Measurements from ENCODE around the gene RFC2.
A peak's percentile ranks its signal among the peaks of the same experiment; 100 is the strongest.
"Not testable (repeated sequence)": the region's sequence is repeated elsewhere in the genome, so short reads cannot be mapped to it uniquely, and the experiment has no call there.

The RFC2 gene

GRCh38 chr7:74282748-74283459 lies 28.7 kb upstream of the RFC2 start:
- DNase-seq, result peak in 1 of 14 donors; percentile 40

- no peak for DNase-seq
Measured at GRCh38 chr7:74280985-74281384, 26.8 kb upstream of the RFC2 start.

GRCh38 chr7:74277636-74278035 lies 23.4 kb upstream of the RFC2 start:
- no peak for DNase-seq

- no peak for DNase-seq
Measured at GRCh38 chr7:74275401-74275881, 21.2 kb upstream of the RFC2 start.

GRCh38 chr7:74272305-74273038 lies 18.3 kb upstream of the RFC2 start:
- peak in 10 of 14 donors; percentile 16 to 71 (median 51) for DNase-seq

GRCh38 chr7:74271742-74272141 lies 17.5 kb upstream of the RFC2 start:
- DNase-seq, result no peak

GRCh38 chr7:74269757-74270277 lies 15.6 kb upstream of the RFC2 start:
- peak in 8 of 14 donors; percentile 10 to 57 (median 46) for DNase-seq

GRCh38 chr7:74267756-74268565 lies 13.8 kb upstream of the RFC2 start:
- no peak for DNase-seq

- no peak for DNase-seq
Measured at GRCh38 chr7:74266191-74266963, 12.2 kb upstream of the RFC2 start.

- DNase-seq, result no peak
Measured at GRCh38 chr7:74263399-74264120, 9.4 kb upstream of the RFC2 start.

- no peak for DNase-seq
Measured at GRCh38 chr7:74262639-74263398, 8.6 kb upstream of the RFC2 start.

- no peak for DNase-seq
Measured at GRCh38 chr7:74258639-74259038, 4.4 kb upstream of the RFC2 start.

GRCh38 chr7:74256491-74257408 lies 2.6 kb upstream of the RFC2 start:
- peak in 1 of 14 donors; percentile 10 for DNase-seq

- DNase-seq, result not testable (repeated sequence)
Measured at GRCh38 chr7:74255461-74255860, 1.3 kb upstream of the RFC2 start.

- DNase-seq, result no peak
Measured at GRCh38 chr7:74254858-74255379, 720 bp upstream of the RFC2 start.

GRCh38 chr7:74253835-74254128 lies 417 bp downstream of the RFC2 start:
- DNase-seq, result no peak

- DNase-seq, result no peak
Measured at GRCh38 chr7:74253331-74253730, 868 bp downstream of the RFC2 start.

- no peak for DNase-seq
Measured at GRCh38 chr7:74252893-74253292, 1.3 kb downstream of the RFC2 start.

- not testable (repeated sequence) for DNase-seq
Measured at GRCh38 chr7:74249058-74249457, 5.1 kb downstream of the RFC2 start.

Data from C1 segment of cervical spinal cord (tissue), 14 donors.